ENCODE results near the gene ZBTB20.
A peak's percentile ranks its signal among the peaks of the same experiment; 100 is the strongest.

The ZBTB20 gene

GRCh38 chr3:115160295-115160694 is 13.2 kb upstream of the ZBTB20 start:
- TF ChIP-seq CTCF (IDR thresholded peaks at IDR 0.05; ENCODE audit: extremely low read depth, missing control alignments) = no peak
- DNase-seq (ENCODE audit: low spot score) = peak; percentile 61

- no peak for TF ChIP-seq CTCF (IDR thresholded peaks at IDR 0.05; ENCODE audit: extremely low read depth, missing control alignments)
- no peak for DNase-seq (ENCODE audit: low spot score)
These were observed 9.1 kb upstream of the ZBTB20 start for GRCh38 chr3:115156046-115156654.

GRCh38 chr3:115154611-115155010 is 7.5 kb upstream of the ZBTB20 start:
- DNase-seq (ENCODE audit: low spot score) = no peak
- TF ChIP-seq CTCF (IDR thresholded peaks at IDR 0.05; ENCODE audit: extremely low read depth, missing control alignments) = no peak

- TF ChIP-seq CTCF (IDR thresholded peaks at IDR 0.05; ENCODE audit: extremely low read depth, missing control alignments) = no peak
- no peak for DNase-seq (ENCODE audit: low spot score)
These were observed 4.8 kb upstream of the ZBTB20 start for GRCh38 chr3:115151921-115152320.

- TF ChIP-seq CTCF (IDR thresholded peaks at IDR 0.05; ENCODE audit: extremely low read depth, missing control alignments) = no peak
- DNase-seq (ENCODE audit: low spot score) = no peak
These were observed 1.2 kb upstream of the ZBTB20 start for GRCh38 chr3:115148142-115148790.

GRCh38 chr3:115147329-115148141 is 447 bp upstream of the ZBTB20 start:
- DNase-seq (ENCODE audit: low spot score) = peak; percentile 96
- no peak for TF ChIP-seq CTCF (IDR thresholded peaks at IDR 0.05; ENCODE audit: extremely low read depth, missing control alignments)

- no peak for TF ChIP-seq CTCF (IDR thresholded peaks at IDR 0.05; ENCODE audit: extremely low read depth, missing control alignments)
- DNase-seq (ENCODE audit: low spot score) = peak; percentile 35
These were observed 1.1 kb downstream of the ZBTB20 start for GRCh38 chr3:115146032-115146417.

Data from GM20000 (cell line).